NCI-H1930 (cell line): ENCODE data around the gene SUSD4.

Experiments
- DNase-seq, 2 experiments: peaks; one replicate each; lab custom pipeline; 2025; lab: John Stamatoyannopoulos, UW

SUSD4 gene

DNA sequence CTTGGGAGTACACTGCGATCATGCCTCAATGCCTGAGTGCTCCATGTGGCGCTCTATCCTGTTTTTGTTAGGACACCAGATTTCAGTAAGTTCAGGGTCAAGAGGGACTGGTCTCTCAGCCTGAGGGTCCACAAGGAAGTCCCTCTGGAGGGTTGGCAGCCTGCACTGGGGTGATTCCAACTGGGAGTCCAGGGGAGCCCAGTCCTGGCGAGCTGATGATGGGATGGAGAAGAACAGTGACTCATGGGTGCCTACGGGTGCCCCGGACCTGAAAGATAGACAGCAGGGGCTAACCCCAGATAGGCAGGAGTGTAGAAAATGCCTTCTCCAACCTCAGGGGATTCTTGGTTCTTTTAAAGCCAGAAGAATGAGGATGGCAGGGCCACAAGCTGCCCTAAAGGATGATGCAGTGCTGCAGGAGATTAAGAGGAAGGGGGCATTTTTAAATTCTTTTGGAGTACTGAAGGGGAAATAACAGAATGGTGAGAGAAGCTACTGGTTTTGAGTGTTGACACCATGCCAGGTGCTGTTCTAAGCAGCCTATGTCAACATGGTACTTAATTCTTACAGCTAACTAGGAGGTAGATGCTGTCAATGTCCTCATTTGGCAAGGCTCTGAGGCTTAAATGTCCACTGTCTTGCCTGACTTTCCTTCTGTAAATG is 152.5 kb downstream of the SUSD4 start:
- no peak for DNase-seq

GRCh38 chr1:223210788-223211120 is 153.2 kb downstream of the SUSD4 start:
- no peak for DNase-seq

DNA sequence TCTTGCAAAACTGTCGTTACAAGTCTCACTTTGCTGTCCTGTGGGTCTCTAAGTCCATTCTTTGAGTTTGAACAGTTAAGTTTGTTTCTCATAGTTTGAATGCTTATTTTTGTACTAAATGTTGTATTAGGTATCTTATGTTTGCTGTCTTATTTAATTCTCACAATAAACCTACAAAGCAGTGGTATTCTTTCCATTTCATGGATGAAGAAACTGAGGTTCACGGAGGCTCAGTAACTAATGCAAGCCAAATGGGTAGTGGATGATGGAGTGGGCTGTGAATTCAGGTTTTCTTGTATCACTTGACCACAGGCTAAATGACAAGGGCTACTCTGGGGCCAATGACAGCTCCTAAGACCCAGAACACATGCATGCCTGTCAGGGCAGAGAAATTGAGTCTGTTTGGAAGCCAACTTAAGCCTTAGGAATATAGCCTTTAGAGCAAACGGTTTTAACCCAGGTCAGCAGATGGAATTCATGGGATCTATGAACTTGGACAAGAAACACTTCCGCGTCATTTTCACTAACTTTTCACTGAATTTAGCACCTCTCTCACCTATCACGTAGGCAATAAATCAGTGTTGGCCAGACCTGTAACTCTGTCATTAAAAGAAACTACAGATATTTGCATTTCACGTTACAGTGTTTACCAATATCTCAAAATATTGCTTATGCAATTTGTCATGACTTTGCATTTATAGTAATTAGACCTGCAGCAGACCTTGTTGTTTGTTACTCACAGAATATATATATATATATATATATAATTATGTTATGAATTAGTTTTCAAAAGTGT is 153.8 kb downstream of the SUSD4 start:
- no peak for DNase-seq

DNA sequence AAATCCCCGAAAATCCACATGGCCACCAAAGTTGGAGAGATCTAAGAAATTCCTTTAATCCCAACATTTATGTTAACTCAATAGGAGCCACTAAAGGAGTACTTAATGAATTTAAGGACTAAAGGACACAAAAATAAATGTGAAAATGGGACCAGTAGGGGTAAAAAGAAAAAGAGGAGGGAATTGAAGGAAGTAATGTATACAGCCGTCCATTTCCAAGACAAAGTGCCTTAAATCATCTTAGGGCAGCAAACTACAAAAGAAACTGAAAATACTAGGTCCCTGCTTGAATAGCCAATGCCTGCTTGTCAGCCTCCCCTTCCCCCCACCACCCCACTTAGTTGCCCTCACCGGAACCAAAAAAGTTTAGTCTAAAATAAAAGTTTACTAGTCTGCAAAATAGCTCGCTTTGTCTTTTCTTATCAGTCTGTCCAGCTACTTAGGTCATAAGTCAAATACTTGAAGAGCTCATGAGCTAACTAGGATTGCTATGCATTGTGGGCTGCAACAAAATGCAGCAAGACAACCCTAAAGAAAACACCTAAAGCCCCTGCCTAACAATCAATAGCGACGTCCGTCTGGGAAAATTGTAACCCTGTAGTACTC is 154.6 kb downstream of the SUSD4 start:
- no peak for DNase-seq

DNA sequence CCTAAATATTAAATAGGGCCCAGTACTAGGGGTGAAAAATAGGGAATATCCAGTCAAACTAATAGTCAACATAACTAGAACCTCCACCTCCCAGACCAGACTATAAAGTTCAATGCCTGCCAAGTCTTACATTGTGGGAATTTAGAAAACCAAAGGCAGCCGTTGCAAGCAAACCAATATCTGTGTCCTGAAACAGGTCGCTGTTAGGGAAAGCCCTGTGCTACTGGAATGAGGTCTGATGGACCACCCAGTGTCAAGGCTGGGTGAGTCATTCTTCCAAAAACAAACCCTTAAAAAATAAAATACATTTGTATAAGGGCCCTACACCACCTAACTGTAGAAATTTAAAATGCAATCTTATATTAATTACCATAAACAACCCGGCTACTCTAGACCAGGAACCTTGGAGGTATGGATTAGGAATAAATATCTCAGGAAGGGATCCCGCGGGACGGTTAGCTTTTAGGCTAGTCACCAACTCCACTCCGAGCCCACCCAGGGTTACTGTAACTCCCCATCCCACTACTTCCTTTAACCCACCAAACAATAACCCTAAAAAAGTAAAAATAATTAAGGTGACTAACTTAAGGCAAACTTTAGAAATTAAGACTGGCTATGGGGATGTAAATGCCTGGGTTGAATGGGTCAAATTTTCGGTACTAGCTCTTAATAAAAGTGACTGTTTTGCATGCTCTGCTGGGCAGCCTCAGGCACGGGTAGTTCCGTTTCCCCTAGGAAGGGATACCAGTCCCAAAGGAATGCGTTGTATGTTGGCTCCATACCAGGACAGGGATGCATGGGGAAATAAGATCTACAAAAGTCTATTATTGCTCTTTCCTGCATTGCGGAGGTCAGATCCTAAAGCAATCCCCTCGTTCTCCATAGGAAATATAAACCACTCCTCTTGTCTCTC is 155.6 kb downstream of the SUSD4 start:
- no peak for DNase-seq

GRCh38 chr1:223207293-223208066 is 156.5 kb downstream of the SUSD4 start:
- DNase-seq = no peak

GRCh38 chr1:223204424-223204823 is 159.6 kb downstream of the SUSD4 start:
- no peak for DNase-seq

DNA sequence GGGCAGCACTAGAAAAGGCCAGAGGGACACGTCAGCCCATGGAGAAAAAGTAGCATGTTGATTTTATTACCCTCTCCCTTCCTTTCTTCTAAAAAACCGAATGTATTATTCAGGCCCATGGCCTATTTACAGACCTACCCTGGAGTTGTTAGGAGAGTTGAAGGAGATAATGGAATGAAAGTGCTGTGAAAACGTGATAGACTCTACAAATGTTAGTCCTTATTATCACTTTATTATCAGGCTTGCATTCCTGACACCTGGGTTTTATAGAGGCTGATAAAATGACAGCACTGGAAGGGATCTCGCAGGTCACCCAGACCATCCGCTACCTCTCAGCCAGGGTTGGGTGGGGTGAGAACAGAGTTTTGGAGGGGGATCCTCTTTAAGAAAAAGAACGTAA is 160.3 kb downstream of the SUSD4 start:
- DNase-seq = no peak

GRCh38 chr1:223203034-223203408 is 161.0 kb downstream of the SUSD4 start:
- DNase-seq = no peak

GRCh38 chr1:223202376-223203033 is 161.5 kb downstream of the SUSD4 start:
- DNase-seq = no peak

DNA sequence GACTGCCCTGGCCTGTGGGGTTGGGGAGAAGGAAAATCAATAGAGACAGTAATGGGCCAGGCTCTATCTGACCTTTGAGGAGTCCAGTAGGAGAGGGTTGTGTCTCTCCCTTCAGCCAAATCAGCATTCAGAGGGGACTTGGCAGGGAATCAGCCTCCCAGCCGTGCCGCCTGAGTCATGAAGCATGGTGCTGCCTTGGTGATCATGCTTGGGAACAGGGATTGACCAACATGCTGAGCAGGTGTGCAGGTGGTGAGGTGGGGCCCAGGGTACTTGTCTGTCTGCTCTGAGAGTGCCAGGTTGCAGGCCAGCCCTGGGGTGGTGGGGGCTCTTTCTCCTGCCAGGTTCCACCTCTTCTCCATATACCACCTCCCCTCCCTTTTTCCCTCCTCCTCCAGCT is 162.0 kb downstream of the SUSD4 start:
- DNase-seq = no peak

- no peak for DNase-seq
Observed at GRCh38 chr1:223200903-223201302, 163.1 kb downstream of the SUSD4 start.

- DNase-seq = no peak
Observed at GRCh38 chr1:223199094-223199647, 164.8 kb downstream of the SUSD4 start.

GRCh38 chr1:223198628-223198965 is 165.4 kb downstream of the SUSD4 start:
- no peak for DNase-seq

DNA sequence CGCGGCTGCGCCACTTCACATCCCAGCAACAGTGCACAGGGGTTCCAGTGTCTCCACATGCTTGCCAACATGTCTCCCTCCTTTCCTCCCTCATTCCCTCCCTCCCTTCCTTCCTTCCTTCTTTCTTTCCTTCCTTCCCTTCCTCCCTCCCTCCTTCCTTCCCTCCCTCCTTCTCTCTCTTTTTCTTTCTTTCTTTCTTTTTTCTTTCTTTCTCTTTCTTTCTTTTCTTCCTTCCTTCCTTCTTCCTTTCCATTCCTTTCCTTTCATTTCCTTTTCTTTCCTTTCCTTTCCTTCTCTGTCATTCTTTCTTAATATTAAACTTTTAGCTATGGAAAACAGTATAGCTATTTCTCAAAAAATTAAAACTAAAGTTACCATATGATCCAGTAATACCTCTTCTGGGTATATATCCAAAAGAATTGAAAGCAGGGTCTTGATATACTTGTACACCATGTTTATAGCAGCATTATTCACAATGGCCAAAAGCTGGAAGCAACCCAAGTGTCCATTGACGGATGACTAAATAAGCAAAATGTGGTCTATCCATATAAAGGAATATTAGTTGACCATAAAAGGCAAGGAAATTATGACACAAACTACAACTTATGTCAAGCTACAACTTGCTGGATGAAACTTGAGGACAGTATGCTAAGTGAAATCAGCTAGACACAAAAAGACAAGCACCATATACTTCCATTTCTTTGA is 165.9 kb downstream of the SUSD4 start:
- DNase-seq = no peak

DNA sequence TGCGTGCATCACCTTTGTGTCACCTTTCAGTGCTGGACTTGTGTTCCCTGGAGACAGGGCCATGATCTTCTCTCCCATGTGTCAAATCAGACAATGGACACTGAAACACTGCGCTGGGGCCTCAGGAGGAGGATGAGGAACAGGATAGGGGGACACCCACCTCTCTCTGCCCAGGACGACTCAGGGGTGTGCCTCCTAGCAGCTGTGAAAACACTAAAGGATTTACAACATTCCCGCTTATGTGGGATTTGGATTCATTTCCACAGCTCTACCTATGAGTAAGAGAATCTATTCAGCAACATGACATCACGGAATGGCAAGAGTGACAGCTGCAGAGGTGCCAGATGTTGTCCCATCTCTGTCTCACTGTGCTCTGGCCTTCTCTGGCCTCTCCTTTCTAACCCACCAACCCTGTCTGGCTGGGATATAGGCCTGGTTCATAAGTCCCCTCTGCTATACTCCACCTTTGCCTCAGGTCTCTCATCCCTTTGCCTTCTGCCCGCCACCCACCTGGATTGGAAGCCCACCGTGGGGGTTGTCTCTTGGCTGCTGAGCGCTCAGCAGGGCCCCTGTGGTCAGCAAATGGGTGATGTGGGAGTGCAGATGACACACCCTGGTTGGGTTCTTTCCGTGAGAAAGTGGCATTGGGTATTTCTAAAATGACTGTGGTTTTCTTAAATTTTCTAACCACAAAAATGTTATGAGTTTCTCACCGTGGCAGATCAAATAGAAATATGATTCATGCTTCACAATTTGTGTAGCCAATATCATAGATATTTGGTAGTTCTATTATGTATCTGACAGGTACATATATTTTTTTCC is 173.9 kb downstream of the SUSD4 start:
- DNase-seq = no peak

- DNase-seq = no peak
Observed at GRCh38 chr1:223189525-223189902, 174.5 kb downstream of the SUSD4 start.

- DNase-seq = no peak
Observed at GRCh38 chr1:223188618-223189356, 175.2 kb downstream of the SUSD4 start.

GRCh38 chr1:223186800-223187199 is 177.2 kb downstream of the SUSD4 start:
- DNase-seq = no peak
